GM06990 (cell line): ENCODE measurements around the gene PRKCE.
"Not testable (repeated sequence)": the region's sequence is repeated elsewhere in the genome, so short reads cannot be mapped to it uniquely, and the experiment has no call there.

ENCODE experiments used
- DNase-seq: peaks from one replicate; pipeline ENCODE4 v3.0.0-alpha.2; 2011; ENCODE audit not compliant: insufficient read length; ENCODE audit errors: extremely low read depth
- H3K27me3 ChIP-seq: replicated peaks from 2 replicates; pipeline ENCODE4 v1.6.0; 2011; ENCODE audit warnings: low read length; ENCODE audit not compliant: control insufficient read depth, insufficient read depth
- H3K36me3 ChIP-seq: 2 replicates; pipeline ENCODE4 v1.5.1; 2011; ENCODE audit warnings: low read length; ENCODE audit not compliant: control insufficient read depth, insufficient read depth
- H3K4me3 ChIP-seq: replicated peaks from 2 replicates; pipeline ENCODE4 v1.5.1; 2011; ENCODE audit warnings: low read depth, mild to moderate bottlenecking, control low read depth, low read length
- TF ChIP-seq, protein P1 (sequence below): IDR thresholded peaks from 2 replicates; pipeline ENCODE4 v1.5.1; 2011; ENCODE audit warnings: low read length, control low read depth, mild to moderate bottlenecking, inconsistent platforms; ENCODE audit not compliant: insufficient read depth, poor library complexity, severe bottlenecking

The PRKCE gene

DNA sequence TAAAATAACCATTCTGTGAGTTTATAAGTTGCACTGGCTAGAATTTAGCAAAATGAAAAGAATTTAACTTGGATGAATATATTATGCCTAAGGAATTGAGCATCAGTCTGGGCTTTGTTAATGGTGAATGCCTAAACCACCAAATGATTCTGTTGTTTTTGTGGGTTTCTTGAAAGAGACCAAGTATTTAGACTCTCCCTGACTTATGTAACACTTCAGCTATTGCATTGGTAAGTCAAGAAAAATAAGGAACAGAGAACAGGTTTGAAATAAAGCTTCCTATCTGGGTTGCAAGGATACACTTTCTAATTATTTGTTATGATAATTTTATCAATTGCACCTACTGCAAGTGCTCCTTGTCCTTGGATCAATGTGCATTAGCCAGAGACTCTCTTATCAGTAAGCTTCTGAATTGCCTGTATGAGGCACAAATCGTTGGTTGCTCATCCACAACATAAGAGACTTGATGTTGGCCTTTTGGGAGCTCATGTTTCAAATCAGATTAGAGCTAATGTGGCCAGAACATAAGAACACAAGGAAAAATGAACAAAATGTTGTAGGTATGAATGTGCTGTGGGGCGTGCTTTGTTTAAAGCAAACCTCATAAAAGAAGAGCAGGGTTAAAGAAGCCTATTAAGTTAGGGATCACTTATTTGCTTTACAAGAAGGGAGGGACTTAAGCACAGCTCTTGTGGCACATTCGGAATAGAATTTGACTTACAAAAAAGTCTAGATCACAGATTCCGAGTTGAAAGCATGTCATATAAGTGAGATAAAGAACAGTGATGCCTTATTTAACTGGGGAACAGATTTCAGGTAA lies 37.2 kb downstream of the PRKCE start:
- no peak for DNase-seq
- TF ChIP-seq, protein P1, sequence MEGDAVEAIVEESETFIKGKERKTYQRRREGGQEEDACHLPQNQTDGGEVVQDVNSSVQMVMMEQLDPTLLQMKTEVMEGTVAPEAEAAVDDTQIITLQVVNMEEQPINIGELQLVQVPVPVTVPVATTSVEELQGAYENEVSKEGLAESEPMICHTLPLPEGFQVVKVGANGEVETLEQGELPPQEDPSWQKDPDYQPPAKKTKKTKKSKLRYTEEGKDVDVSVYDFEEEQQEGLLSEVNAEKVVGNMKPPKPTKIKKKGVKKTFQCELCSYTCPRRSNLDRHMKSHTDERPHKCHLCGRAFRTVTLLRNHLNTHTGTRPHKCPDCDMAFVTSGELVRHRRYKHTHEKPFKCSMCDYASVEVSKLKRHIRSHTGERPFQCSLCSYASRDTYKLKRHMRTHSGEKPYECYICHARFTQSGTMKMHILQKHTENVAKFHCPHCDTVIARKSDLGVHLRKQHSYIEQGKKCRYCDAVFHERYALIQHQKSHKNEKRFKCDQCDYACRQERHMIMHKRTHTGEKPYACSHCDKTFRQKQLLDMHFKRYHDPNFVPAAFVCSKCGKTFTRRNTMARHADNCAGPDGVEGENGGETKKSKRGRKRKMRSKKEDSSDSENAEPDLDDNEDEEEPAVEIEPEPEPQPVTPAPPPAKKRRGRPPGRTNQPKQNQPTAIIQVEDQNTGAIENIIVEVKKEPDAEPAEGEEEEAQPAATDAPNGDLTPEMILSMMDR = no peak
- Histone ChIP-seq H3K36me3 (no peaks in the 10 kb centered on the region), H3K27me3 (no peaks in the 10 kb centered on the region), H3K4me3 (no peak overlapping the region)

GRCh38 chr2:45690231-45690630 lies 38.8 kb downstream of the PRKCE start:
- H3K4me3 ChIP-seq = no peak overlapping the region
- no peaks in the 10 kb centered on the region for H3K27me3 ChIP-seq
- no peaks in the 10 kb centered on the region for H3K36me3 ChIP-seq
- DNase-seq = no peak
- TF ChIP-seq, protein P1 = no peak

GRCh38 chr2:45691171-45691999 lies 39.9 kb downstream of the PRKCE start:
- DNase-seq = peak; percentile 60
- no peaks in the 10 kb centered on the region for H3K36me3 ChIP-seq
- TF ChIP-seq, protein P1 = no peak
- no peaks in the 10 kb centered on the region for H3K27me3 ChIP-seq
- no peak overlapping the region for H3K4me3 ChIP-seq

DNA sequence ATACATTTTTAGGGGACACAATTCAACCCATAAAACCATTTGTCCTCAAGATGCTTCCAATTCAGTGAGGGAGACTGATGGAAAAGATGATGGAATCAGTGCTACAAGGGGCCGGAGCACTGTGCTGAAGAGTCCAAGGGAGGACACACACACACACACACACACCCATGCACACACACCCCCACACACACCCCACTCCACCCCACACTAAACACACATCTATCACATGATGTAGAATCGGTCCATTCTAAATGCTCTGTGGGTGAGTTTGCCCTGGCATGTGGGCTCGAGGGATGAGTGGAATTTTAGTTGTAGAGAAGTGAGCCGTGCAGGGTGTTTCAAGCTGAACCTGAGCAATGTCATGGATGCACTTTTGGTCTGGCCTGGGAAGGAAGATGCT lies 41.1 kb downstream of the PRKCE start:
- TF ChIP-seq, protein P1 = no peak
- no peaks in the 10 kb centered on the region for H3K27me3 ChIP-seq
- no peaks in the 10 kb centered on the region for H3K36me3 ChIP-seq
- H3K4me3 ChIP-seq = no peak overlapping the region
- DNase-seq = no peak

DNA sequence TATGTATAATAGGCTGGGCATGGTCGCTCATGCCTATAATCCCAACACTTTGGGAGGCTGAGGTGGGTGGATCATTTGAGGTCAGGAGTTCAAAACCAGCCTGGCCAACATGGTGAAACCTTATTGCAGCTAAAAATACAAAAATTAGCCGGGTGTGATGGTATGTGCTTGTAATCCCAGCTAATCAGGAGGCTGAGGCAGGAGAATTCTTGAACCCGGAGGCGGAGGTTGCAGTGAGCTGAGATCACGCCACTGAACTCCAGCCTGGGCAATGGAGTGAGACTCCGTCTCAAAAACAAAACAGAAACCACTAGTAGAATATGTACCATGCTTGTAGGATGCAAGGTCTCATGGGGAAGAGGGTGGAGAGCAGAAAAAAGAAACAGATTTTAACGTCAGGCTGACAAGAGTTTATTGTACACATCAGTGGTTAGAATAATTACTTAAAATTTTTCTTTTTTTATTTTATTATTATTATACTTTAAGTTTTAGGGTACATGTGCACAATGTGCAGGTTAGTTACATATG lies 44.1 kb downstream of the PRKCE start:
- H3K27me3 ChIP-seq, DNase-seq, H3K4me3 ChIP-seq, H3K36me3 ChIP-seq: not testable (repeated sequence)

- TF ChIP-seq, protein P1 = no peak
- DNase-seq = no peak
- Histone ChIP-seq H3K27me3 (no peaks in the 10 kb centered on the region), H3K36me3 (no peaks in the 10 kb centered on the region), H3K4me3 (no peak overlapping the region)
Observed at GRCh38 chr2:45696708-45697107, 45.2 kb downstream of the PRKCE start.
